Calu3 (cell line): Measurements from ENCODE around the gene EGFR. TPM values are rescaled to one million over a fixed set of nuclear protein-coding genes. Genes with fewer than 3 reads are reported as not detected.

Experiments used
- BruUV-seq: library from RNA; stranded (reverse); fragments of 400-500 nt; replicated peaks from 2 replicates; lab custom pipeline; 2021; lab: Mats Ljungman, UMichigan
- CTCF ChIA-PET: fragments of 300-600 bp; sonication (Branson Sonifier 250); formaldehyde crosslinking; loops from one replicate; lab custom pipeline; 2022; ENCODE audit warnings: antibody characterized with exemption; lab: Charles Lee
- DNase-seq: peaks from one replicate; pipeline ENCODE4 v3.0.0; 2022
- H3K27ac Mint-ChIP-seq: one replicate; pipeline ENCODE4 v1.8.0; 2022; ENCODE audit warnings: mixed read lengths; ENCODE audit not compliant: unreplicated experiment
- H3K27me3 Mint-ChIP-seq: one replicate; pipeline ENCODE4 v1.8.0; 2022; ENCODE audit warnings: mixed read lengths; ENCODE audit not compliant: unreplicated experiment
- H3K36me3 Mint-ChIP-seq: one replicate; pipeline ENCODE4 v1.8.0; 2022; ENCODE audit warnings: mild to moderate bottlenecking, moderate library complexity, mixed read lengths; ENCODE audit not compliant: insufficient read depth, unreplicated experiment
- H3K4me1 Mint-ChIP-seq: one replicate; pipeline ENCODE4 v1.8.0; 2022; ENCODE audit warnings: mild to moderate bottlenecking, low read depth, mixed read lengths; ENCODE audit not compliant: unreplicated experiment
- H3K4me3 Mint-ChIP-seq: one replicate; pipeline ENCODE4 v1.8.0; 2022; ENCODE audit warnings: mild to moderate bottlenecking, low read depth, moderate library complexity, mixed read lengths; ENCODE audit not compliant: unreplicated experiment
- H3K9me3 Mint-ChIP-seq: one replicate; pipeline ENCODE4 v1.8.0; 2022; ENCODE audit warnings: low read depth, mixed read lengths; ENCODE audit not compliant: unreplicated experiment
- intact Hi-C: fragments of 100-400 bp; cut with micrococcal nuclease; formaldehyde crosslinking; loops from one replicate; pipeline ENCODE4 v1.10.0; 2022; ENCODE audit not compliant: unreplicated experiment
- total RNA-seq: library from RNA; stranded (reverse); gene quantifications from 2 replicates; pipeline ENCODE4 v1.2.3, GENCODE V29; 2022
- TF ChIP-seq, protein P1 (sequence below): fragments of 200-600 bp; IDR thresholded peaks from one replicate; pipeline ENCODE4 v1.8.0; 2022; ENCODE audit warnings: antibody characterized with exemption; ENCODE audit not compliant: unreplicated experiment

EGFR gene
- total RNA-seq, 1 experiment from 2014 or later = 87.4 TPM

DNA sequence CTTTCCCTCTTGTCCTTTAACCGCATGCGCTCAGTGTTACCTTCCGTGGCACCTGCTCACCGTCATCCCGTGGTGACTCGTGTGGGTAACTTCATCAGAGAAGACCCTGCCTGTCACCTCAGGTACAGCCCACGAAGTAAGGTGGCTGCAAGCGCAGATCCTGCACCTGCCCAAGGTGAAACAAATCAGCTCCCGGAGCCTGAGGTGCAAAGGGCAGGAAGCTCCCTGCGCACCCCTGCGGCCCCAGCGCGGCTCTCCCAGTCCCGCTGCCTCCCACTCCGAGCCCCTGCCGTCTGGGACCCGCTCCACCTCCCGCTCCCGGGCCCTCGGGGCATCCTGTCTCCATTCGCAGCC, 235.4 kb downstream of the EGFR start:
- H3K4me1 Mint-ChIP-seq = peaks cover 30% of the 10 kb centered on the region
- H3K27me3 Mint-ChIP-seq = peaks cover 50% of the 10 kb centered on the region
- intact Hi-C loops = loop anchor here (2.0 to 10.0 kb wide), 3 partner anchors 122 to 415 kb away; no protein-coding TSS in a partner anchor
- BruUV-seq = no TSS peak
- DNase-seq = no peak
- peak overlapping the region; percentile 88 for H3K4me3 Mint-ChIP-seq
- TF ChIP-seq, protein P1, sequence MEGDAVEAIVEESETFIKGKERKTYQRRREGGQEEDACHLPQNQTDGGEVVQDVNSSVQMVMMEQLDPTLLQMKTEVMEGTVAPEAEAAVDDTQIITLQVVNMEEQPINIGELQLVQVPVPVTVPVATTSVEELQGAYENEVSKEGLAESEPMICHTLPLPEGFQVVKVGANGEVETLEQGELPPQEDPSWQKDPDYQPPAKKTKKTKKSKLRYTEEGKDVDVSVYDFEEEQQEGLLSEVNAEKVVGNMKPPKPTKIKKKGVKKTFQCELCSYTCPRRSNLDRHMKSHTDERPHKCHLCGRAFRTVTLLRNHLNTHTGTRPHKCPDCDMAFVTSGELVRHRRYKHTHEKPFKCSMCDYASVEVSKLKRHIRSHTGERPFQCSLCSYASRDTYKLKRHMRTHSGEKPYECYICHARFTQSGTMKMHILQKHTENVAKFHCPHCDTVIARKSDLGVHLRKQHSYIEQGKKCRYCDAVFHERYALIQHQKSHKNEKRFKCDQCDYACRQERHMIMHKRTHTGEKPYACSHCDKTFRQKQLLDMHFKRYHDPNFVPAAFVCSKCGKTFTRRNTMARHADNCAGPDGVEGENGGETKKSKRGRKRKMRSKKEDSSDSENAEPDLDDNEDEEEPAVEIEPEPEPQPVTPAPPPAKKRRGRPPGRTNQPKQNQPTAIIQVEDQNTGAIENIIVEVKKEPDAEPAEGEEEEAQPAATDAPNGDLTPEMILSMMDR = no peak
- CTCF ChIA-PET = interaction anchor here (0.7 to 3.1 kb wide), 22 partner anchors 9 to 496 kb away, joined by 3 to 48 read pairs (median 6); partner anchors contain the start of gene SEC61G
- H3K9me3 Mint-ChIP-seq = no peaks in the 10 kb centered on the region
- no peak overlapping the region for H3K27ac Mint-ChIP-seq
- peaks cover 16% of the 10 kb centered on the region for H3K36me3 Mint-ChIP-seq

DNA sequence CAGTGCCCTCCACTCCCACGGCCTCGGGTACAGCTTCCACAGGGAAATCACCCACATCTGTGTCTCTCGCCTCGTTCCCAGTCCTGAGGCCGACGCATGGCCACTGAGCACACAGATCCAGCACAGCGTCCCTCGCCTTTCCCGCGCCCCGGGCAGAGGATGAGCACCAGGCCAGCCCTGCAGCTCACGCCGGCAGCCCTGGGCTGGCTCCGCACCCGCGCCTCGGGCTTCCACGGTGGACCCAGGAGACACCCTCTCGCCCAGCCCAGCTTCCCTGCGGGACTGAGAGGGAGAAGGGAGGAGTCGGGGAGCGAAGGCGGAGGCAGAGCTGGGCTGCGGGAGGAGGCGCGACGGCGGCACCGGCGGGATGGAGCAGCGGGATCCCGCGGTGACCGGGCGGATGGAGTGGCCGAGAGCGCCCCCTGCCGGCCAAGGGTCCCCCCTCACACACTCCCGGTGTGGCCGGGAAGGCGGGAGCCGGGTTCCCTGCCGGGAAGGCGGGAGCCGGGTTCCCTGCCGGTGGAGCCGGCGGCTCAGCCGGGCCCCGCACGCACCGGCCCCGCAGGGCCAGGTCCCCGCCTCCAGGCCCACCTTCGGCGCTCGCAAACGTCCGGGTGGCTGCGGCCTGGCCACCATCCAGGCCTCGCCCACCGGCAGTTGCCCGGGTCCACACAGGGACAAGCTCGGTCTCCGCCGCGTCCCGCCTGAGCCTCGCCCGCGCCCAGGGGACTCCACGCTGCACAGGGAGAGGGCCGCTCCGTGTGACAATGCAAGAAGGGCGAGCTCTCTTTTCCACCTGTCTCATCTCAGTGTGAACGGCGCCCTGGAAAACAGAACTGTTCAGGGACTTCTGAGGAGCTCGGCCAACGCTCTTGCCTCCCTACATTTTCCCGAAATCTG, 236.0 kb downstream of the EGFR start:
- TF ChIP-seq, protein P1 = peak; percentile 97
- peaks cover 16% of the 10 kb centered on the region for H3K36me3 Mint-ChIP-seq
- no peaks in the 10 kb centered on the region for H3K9me3 Mint-ChIP-seq
- peak overlapping the region; percentile 50 for H3K27ac Mint-ChIP-seq
- peak overlapping the region; percentile 88 for H3K4me3 Mint-ChIP-seq
- BruUV-seq = no TSS peak
- intact Hi-C loops = loop anchor here (1.0 to 10.0 kb wide), 7 partner anchors 113 to 481 kb away; no protein-coding TSS in a partner anchor
- peaks cover 30% of the 10 kb centered on the region for H3K4me1 Mint-ChIP-seq
- DNase-seq = peak; percentile 98
- CTCF ChIA-PET = interaction anchor here (0.6 to 3.1 kb wide), 35 partner anchors 9 to 496 kb away, joined by 3 to 48 read pairs (median 4); partner anchors contain the start of gene SEC61G
- H3K27me3 Mint-ChIP-seq = peaks cover 50% of the 10 kb centered on the region

DNA sequence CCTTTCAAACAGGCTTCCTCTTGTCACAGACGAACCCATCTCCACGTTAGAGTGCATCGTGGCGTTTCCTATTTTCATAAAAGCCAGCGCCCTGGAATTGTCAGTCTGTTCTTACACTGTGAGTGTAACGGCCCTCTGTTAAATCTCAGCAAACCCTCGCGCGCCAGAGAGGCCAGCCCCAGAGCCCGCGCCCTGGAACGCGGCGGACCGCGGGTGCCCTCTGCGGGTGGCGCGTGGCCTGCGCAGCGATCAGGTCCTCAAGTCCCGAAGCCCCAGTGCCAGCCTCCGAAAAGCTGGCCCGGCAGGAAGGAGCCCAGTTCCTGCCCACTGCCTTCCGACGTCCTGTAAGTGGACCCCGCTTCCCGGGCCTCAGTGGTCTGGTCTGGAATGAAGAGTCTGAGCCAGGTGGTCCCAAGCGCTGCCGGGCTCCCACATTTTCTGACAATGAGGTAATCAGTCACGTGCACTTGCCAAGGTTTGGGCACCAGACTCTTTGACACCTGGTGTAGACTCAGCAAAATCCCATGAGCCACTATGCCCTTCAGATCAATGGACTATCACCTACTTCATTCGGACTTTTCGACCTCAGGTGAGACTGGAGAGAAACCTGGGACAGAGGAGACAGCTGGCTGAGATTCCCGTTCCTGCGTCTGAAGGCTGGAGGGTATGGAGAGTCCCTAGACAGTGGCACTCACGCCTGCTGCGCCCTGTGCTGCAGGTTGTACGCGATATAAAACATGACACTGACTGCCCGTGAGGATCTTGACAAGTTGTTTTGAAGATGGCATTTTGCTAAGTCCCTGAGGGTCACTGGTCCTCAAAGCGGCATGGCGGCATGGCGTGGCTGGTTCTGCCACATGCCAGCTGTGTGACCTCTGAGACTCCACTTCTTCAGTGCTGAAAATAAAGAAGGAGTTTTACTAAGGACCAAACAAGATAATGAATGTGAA, 237.0 kb downstream of the EGFR start:
- BruUV-seq = no TSS peak
- Mint-ChIP-seq H3K27ac (peak overlapping the region; percentile 50), H3K4me3 (peak overlapping the region; percentile 88), H3K9me3 (no peaks in the 10 kb centered on the region), H3K4me1 (peaks cover 22% of the 10 kb centered on the region), H3K27me3 (peaks cover 48% of the 10 kb centered on the region), H3K36me3 (peaks cover 16% of the 10 kb centered on the region)
- TF ChIP-seq, protein P1 = peak; percentile 94
- CTCF ChIA-PET = interaction anchor here (0.7 to 3.1 kb wide), 29 partner anchors 10 to 497 kb away, joined by 3 to 48 read pairs (median 6); partner anchors contain the start of gene SEC61G
- peak; percentile 96 for DNase-seq
- intact Hi-C loops = loop anchor here (1.0 to 10.0 kb wide), 6 partner anchors 113 to 481 kb away; no protein-coding TSS in a partner anchor

DNA sequence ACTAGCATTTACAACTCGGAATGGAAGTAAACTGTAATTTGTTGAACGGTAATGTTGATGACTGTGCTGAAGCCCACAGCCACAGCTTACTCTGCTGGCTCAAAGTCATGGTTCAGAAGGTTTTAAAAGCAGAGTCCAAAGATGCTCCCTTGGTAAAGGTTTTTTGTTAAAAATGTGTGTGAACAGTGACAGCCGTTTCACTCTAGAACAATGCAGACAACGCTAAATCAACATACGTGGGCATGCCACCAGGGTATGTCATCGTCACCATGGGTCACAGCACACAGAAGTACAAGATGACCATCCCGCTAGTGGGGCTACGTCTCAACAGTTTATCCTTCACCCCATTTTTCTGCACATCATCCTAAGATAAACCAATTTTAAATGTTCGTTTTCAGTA, 239.8 kb downstream of the EGFR start:
- Mint-ChIP-seq H3K4me1 (peaks cover 22% of the 10 kb centered on the region), H3K9me3 (no peaks in the 10 kb centered on the region), H3K27ac (no peak overlapping the region), H3K27me3 (peaks cover 50% of the 10 kb centered on the region), H3K36me3 (peaks cover 16% of the 10 kb centered on the region), H3K4me3 (no peak overlapping the region)
- TF ChIP-seq, protein P1 = no peak
- DNase-seq = no peak
- intact Hi-C loops = loop anchor here (5.0 to 10.0 kb wide), 2 partner anchors 116 to 234 kb away; no protein-coding TSS in a partner anchor
- no TSS peak for BruUV-seq
- CTCF ChIA-PET = interaction anchor here (0.7 kb wide), 1 partner anchor 554 kb away, joined by 7 read pairs; no protein-coding TSS in a partner anchor
